ENCODE results near the gene AGO4. TPM values are rescaled to one million over a fixed set of nuclear protein-coding genes. Genes with fewer than 3 reads are reported as not detected.

Gene AGO4
- total RNA-seq, 1 experiment from 2014 or later = 7.0 TPM

DNA sequence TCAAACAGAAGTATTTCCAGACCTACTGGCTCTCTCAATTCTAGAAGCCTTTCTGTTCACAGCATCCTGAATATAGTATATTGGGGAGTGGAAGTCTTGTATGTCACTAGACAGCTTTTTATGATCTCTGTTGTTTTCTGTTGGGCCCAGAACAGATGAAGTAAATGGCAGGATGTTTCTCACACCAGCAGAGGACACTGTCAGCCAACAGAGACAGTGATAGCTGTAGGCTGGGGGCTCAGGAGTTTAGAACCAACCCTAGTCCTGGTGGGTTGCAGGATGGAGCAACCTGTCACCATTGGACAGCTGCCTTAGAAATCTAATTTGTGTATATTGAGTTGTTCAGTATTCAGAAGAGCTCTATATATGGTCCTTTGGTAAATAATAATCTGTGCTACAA lies 92.1 kb downstream of the AGO4 start:
- POLR2A ChIA-PET (ENCODE audit: low non-redundant PET) = no interaction called here

DNA sequence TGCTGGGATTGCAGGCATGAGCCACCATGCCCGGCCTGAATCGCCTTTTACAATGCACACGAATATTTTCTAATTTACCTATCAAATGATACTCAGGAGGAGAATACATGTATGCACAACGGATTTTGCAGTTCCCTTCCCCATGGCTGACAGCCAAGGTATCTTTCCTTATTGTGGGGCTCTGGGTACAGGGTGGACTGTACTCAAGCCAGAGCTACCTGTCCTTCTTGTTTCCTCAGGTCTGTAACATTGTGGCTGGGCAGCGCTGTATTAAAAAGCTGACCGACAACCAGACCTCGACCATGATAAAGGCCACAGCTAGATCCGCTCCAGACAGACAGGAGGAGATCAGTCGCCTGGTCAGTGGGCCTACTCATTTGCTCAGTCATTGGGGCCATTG lies 93.4 kb downstream of the AGO4 start:
- H3K36me3 ChIP-seq (ENCODE audit: insufficient read depth, low read length, poor library complexity, severe bottlenecking) = peaks cover 42% of the 10 kb centered on the region
- intact Hi-C loops (cut with micrococcal nuclease; ENCODE audit: unreplicated experiment) = no loop called here
- BruUV-seq (replicated peaks) = no TSS peak
- H3K27me3 ChIP-seq (replicated peaks; ENCODE audit: insufficient read depth, low read depth, low read length, poor library complexity) = no peaks in the 10 kb centered on the region
- ChIA-PET CTCF (no interaction called here), POLR2A (ENCODE audit: low non-redundant PET) (no interaction called here)
- TF ChIP-seq, protein P1, sequence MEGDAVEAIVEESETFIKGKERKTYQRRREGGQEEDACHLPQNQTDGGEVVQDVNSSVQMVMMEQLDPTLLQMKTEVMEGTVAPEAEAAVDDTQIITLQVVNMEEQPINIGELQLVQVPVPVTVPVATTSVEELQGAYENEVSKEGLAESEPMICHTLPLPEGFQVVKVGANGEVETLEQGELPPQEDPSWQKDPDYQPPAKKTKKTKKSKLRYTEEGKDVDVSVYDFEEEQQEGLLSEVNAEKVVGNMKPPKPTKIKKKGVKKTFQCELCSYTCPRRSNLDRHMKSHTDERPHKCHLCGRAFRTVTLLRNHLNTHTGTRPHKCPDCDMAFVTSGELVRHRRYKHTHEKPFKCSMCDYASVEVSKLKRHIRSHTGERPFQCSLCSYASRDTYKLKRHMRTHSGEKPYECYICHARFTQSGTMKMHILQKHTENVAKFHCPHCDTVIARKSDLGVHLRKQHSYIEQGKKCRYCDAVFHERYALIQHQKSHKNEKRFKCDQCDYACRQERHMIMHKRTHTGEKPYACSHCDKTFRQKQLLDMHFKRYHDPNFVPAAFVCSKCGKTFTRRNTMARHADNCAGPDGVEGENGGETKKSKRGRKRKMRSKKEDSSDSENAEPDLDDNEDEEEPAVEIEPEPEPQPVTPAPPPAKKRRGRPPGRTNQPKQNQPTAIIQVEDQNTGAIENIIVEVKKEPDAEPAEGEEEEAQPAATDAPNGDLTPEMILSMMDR (conservative IDR thresholded peaks at IDR 0.05; ENCODE audit: low read depth, low read length) = no peak
- no peak for TF ChIP-seq EZH2 (IDR thresholded peaks at IDR 0.05; ENCODE audit: borderline replicate concordance, low read depth, low read length, poor library complexity, severe bottlenecking)
- no peak for DNase-seq (ENCODE audit: low spot score)
- H3K4me3 ChIP-seq (ENCODE audit: low read depth, low read length, poor library complexity, severe bottlenecking) = no peak overlapping the region
- no peak overlapping the region for H3K27ac ChIP-seq (ENCODE audit: low read depth, low read length, poor library complexity, severe bottlenecking)
- no peaks in the 10 kb centered on the region for H3K4me1 ChIP-seq (ENCODE audit: insufficient read depth, low read length, poor library complexity, severe bottlenecking)
- no peaks in the 10 kb centered on the region for H3K9me3 ChIP-seq (ENCODE audit: low read depth, low read length, poor library complexity, severe bottlenecking)

More for the DNA sequence above, 92.1 kb downstream of the AGO4 start:
- TF ChIP-seq EZH2 (IDR thresholded peaks at IDR 0.05; ENCODE audit: borderline replicate concordance, low read depth, low read length, poor library complexity, severe bottlenecking) = no peak
- TF ChIP-seq, protein P1 (conservative IDR thresholded peaks at IDR 0.05; ENCODE audit: low read depth, low read length) = 0 out of 2 replicates have a peak, but pooled peaks have one; percentile 12
- DNase-seq (ENCODE audit: low spot score) = no peak
- no peak overlapping the region for H3K4me3 ChIP-seq (ENCODE audit: low read depth, low read length, poor library complexity, severe bottlenecking)
- no peaks in the 10 kb centered on the region for H3K9me3 ChIP-seq (ENCODE audit: low read depth, low read length, poor library complexity, severe bottlenecking)
- H3K4me1 ChIP-seq (ENCODE audit: insufficient read depth, low read length, poor library complexity, severe bottlenecking) = no peaks in the 10 kb centered on the region
- no peak overlapping the region for H3K27ac ChIP-seq (ENCODE audit: low read depth, low read length, poor library complexity, severe bottlenecking)
- H3K36me3 ChIP-seq (ENCODE audit: insufficient read depth, low read length, poor library complexity, severe bottlenecking) = peaks cover 46% of the 10 kb centered on the region
- intact Hi-C loops (cut with micrococcal nuclease; ENCODE audit: unreplicated experiment) = no loop called here
- no TSS peak for BruUV-seq (replicated peaks)
- CTCF ChIA-PET = no interaction called here
- H3K27me3 ChIP-seq (replicated peaks; ENCODE audit: insufficient read depth, low read depth, low read length, poor library complexity) = no peaks in the 10 kb centered on the region

- no peak for DNase-seq (ENCODE audit: low spot score)
- Histone ChIP-seq H3K36me3 (ENCODE audit: insufficient read depth, low read length, poor library complexity, severe bottlenecking) (peaks cover 45% of the 10 kb centered on the region), H3K9me3 (ENCODE audit: low read depth, low read length, poor library complexity, severe bottlenecking) (no peaks in the 10 kb centered on the region), H3K27ac (ENCODE audit: low read depth, low read length, poor library complexity, severe bottlenecking) (no peak overlapping the region), H3K4me3 (ENCODE audit: low read depth, low read length, poor library complexity, severe bottlenecking) (no peak overlapping the region), H3K4me1 (ENCODE audit: insufficient read depth, low read length, poor library complexity, severe bottlenecking) (no peaks in the 10 kb centered on the region), H3K27me3 (replicated peaks; ENCODE audit: insufficient read depth, low read depth, low read length, poor library complexity) (no peaks in the 10 kb centered on the region)
- BruUV-seq (replicated peaks) = no TSS peak
- CTCF ChIA-PET = no interaction called here
- TF ChIP-seq EZH2 (IDR thresholded peaks at IDR 0.05; ENCODE audit: borderline replicate concordance, low read depth, low read length, poor library complexity, severe bottlenecking) = no peak
- TF ChIP-seq, protein P1 (conservative IDR thresholded peaks at IDR 0.05; ENCODE audit: low read depth, low read length) = no peak
- POLR2A ChIA-PET (ENCODE audit: low non-redundant PET) = no interaction called here
- intact Hi-C loops (cut with micrococcal nuclease; ENCODE audit: unreplicated experiment) = no loop called here
Measured at GRCh38 chr1:35902671-35903070, 94.9 kb downstream of the AGO4 start.

Other genes starting within 250 kb of the AGO4 start
- gene TFAP2E, start 234.7 kb upstream of the AGO4 start, total RNA-seq (2021) = 0.52 and 0.79 TPM in 2 replicates
- 162 and 169 TPM in 2 replicates for gene PSMB2, start 166.5 kb upstream of the AGO4 start, total RNA-seq (2021)
- 24.4 and 26.1 TPM in 2 replicates for gene C1orf216, start 89.1 kb upstream of the AGO4 start, total RNA-seq (2021)
- gene CLSPN, start 38.0 kb upstream of the AGO4 start, total RNA-seq (2021) = 72.2 and 84.6 TPM in 2 replicates
- gene AGO1, start 75.2 kb downstream of the AGO4 start, total RNA-seq (2021) = 58.7 and 60.3 TPM in 2 replicates
- gene AGO3, start 123.1 kb downstream of the AGO4 start, total RNA-seq (2021) = 44.2 and 46.8 TPM in 2 replicates

Measured in A673 (cell line).